ENCODE measurements around the gene DDHD1.

- TF ChIP-seq ZNF132 (tag by site-specific recombination; IDR thresholded peaks at IDR 0.05; ENCODE audit: borderline replicate concordance) = no peak
- TF ChIP-seq ZNF580 (tag by site-specific recombination; IDR thresholded peaks at IDR 0.05) = no peak
- TF ChIP-seq CTCF (tag by site-specific recombination; IDR thresholded peaks at IDR 0.05) = no peak
- no peak for TF ChIP-seq ZNF660 (tag by site-specific recombination; IDR thresholded peaks at IDR 0.05)
- peak; percentile 37 for TF ChIP-seq SETDB1 (IDR thresholded peaks at IDR 0.05; ENCODE audit: insufficient read length, low read length)
- no peak for TF ChIP-seq ZNF768 (tag by site-specific recombination; IDR thresholded peaks at IDR 0.05)
Observed at GRCh38 chr14:53106768-53107167, 46.4 kb downstream of the DDHD1 start.
